Fibroblast of mammary gland (primary cell): ENCODE results near the gene FBXW7.

ENCODE experiments used
- DNase-seq: peaks from one replicate; pipeline ENCODE4 v3.0.0-alpha.2; 2010; ENCODE audit warnings: low read depth
- H3K4me3 ChIP-seq: 2 replicates; pipeline ENCODE4 v1.5.1; 2011; ENCODE audit warnings: low read depth, mild to moderate bottlenecking, low read length, moderate library complexity; ENCODE audit not compliant: control insufficient read depth
- CTCF ChIP-seq: conservative IDR thresholded peaks from 2 replicates; pipeline ENCODE4 v1.5.1; 2011; ENCODE audit warnings: low read depth, low read length, inconsistent platforms; ENCODE audit not compliant: control insufficient read depth, insufficient read depth

Gene FBXW7

DNA sequence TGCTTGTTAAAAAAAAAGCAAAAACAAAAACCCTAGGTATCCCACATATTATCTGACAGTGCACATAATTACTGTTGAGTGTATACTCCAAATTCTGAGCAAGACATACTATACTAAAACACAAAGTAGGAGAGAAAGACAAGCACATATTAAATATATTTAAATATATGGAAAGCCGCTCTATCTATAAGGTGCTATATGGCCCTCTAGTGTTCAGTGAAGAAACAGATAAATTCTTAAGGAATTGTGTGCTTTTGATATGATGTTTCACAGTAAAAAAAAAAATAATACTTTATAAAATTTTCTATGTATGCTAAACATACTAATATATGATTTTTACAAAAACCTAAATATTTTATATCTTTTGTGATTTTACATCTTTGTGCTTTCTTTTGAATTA lies 137.8 kb downstream of the FBXW7 start:
- peak; percentile 31 for DNase-seq
- peak; percentile 47 for TF ChIP-seq CTCF
- H3K4me3 ChIP-seq: no peak overlapping the region

DNA sequence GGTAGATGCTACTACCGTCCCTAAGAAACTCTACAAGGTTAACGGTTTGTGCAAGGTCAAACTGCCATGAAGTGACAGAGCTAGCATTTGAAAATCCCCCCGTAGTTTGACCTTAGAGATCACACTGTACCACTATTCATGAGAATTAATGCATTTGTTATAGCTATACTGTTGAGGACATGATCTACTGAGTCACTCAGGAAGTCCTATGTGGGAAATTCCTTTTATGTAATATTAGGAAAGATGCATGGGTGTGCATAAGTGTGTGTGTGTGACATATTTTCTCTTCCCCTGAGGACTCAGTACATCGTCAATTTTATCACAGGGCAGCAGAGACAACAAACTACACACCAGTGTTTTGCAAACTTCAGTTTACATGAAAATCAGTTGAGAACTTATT lies 141.1 kb downstream of the FBXW7 start:
- no peak for DNase-seq
- no peak overlapping the region for H3K4me3 ChIP-seq
- no peak for TF ChIP-seq CTCF

DNA sequence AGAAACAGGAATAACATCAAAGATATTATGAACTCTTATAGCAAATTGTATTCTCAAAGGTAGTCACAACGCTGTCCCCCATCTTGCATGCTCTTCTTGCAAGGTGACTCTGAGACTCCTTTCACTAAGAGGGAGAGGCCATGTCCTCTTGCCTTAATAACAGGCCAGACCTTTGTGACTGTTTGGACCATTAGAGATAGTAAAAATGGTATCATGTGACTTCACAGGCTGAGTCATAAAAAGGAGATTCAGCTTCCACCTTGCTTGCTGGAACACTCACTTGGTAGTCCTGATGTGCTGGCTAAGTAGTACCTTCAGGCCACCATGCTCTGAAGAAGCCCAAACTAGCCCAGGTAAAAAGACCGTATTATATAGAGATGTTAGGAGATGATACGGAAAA lies 143.8 kb downstream of the FBXW7 start:
- no peak for TF ChIP-seq CTCF
- no peak overlapping the region for H3K4me3 ChIP-seq
- peak; percentile 13 for DNase-seq

DNA sequence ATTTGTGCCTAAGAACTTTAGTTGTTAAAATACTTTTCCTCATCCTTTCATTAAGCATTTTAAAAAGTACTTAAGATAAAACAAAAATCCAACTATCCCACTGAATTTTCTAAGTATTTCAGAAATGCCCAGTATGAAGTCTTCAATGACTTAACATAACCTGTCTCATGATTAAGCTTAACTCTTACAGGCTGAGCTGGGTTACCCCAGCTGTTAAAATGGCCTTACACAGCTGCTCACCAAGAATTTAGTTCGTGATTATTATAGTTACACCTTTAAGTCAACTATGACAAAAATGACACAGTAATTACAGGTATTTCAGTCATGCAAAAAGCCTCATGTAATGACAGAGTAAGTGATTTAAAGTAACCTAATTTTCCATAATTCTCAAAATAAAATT lies 145.7 kb downstream of the FBXW7 start:
- H3K4me3 ChIP-seq: no peak overlapping the region
- no peak for DNase-seq
- TF ChIP-seq CTCF: no peak

GRCh38 chr4:152389359-152389758 lies 146.5 kb downstream of the FBXW7 start:
- TF ChIP-seq CTCF: no peak
- no peak overlapping the region for H3K4me3 ChIP-seq
- DNase-seq: no peak

DNA sequence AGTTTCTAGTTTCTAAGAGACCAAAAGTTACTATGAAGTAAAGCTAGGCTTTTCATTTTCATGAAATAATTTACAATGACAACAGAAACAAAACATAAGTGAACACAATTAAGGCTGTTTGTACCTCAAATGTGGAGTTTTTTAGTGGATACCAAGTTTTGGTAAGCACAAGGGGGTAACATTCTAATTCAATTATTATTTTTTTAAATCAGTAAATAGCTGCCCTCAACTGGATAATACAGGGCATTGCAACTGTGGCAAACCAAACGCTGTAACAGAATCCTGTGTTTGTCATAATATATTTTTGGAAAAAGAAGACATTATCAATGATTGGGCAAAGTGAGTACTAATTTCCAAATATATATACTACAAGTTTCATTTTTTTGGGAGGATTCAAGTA lies 150.3 kb downstream of the FBXW7 start:
- TF ChIP-seq CTCF: peak; percentile 72
- no peak overlapping the region for H3K4me3 ChIP-seq
- peak; percentile 44 for DNase-seq
